ENCODE results near the gene EIF4E1B. TPM values are rescaled to one million over a fixed set of nuclear protein-coding genes. Genes with fewer than 3 reads are reported as not detected.

The EIF4E1B gene
- total RNA-seq, 2 donors from 2014 or later = not detected

DNA sequence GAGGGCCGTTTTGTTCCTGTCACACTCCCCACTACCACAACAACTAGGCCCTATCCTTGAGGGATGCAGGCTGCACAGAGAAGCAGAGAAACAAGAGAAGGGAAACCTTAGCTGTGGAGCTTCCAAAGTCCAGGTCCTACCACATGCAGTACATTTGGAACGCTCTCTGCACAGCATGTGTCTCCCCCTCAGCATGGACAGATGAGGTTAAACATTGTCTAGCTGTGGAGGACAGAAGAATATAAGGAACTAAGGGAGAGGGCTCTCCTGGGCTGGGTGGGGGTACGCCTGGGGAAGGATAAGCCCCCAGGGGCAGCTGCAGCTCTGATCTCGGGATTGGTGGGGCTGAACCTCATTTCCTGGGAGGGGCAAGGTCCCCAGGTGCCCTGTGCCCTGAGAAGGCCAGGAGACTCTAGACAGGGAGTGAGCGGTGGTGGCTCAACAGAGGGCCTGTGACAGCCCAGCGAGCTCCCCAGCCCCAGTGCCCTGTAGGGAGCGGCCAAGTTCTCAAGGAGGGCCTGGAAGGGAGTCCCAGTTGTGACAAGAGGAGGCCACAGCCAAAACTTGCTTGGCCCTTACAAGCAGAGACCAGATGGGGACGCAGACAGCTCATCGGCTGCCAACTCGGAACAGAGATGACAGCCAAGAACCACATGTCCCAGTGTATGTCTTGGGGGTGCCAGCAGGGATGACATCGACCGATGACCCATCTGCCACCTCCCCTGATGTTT, 46.9 kb downstream of the EIF4E1B start:
- TF ChIP-seq, protein P1, sequence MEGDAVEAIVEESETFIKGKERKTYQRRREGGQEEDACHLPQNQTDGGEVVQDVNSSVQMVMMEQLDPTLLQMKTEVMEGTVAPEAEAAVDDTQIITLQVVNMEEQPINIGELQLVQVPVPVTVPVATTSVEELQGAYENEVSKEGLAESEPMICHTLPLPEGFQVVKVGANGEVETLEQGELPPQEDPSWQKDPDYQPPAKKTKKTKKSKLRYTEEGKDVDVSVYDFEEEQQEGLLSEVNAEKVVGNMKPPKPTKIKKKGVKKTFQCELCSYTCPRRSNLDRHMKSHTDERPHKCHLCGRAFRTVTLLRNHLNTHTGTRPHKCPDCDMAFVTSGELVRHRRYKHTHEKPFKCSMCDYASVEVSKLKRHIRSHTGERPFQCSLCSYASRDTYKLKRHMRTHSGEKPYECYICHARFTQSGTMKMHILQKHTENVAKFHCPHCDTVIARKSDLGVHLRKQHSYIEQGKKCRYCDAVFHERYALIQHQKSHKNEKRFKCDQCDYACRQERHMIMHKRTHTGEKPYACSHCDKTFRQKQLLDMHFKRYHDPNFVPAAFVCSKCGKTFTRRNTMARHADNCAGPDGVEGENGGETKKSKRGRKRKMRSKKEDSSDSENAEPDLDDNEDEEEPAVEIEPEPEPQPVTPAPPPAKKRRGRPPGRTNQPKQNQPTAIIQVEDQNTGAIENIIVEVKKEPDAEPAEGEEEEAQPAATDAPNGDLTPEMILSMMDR (IDR thresholded peaks at IDR 0.05) = no peak
- H3K9me3 ChIP-seq = no peaks in the 10 kb centered on the region
- no peak for DNase-seq (ENCODE audit: low spot score)
- no peak overlapping the region for H3K4me3 ChIP-seq
- H3K4me1 ChIP-seq = peaks cover 0 to 49% of the 10 kb centered on the region in 2 donors
- H3K36me3 ChIP-seq = no peaks in the 10 kb centered on the region
- peaks cover 0 to 10% of the 10 kb centered on the region in 2 donors for H3K27me3 ChIP-seq
- H3K27ac ChIP-seq = no peak overlapping the region

DNA sequence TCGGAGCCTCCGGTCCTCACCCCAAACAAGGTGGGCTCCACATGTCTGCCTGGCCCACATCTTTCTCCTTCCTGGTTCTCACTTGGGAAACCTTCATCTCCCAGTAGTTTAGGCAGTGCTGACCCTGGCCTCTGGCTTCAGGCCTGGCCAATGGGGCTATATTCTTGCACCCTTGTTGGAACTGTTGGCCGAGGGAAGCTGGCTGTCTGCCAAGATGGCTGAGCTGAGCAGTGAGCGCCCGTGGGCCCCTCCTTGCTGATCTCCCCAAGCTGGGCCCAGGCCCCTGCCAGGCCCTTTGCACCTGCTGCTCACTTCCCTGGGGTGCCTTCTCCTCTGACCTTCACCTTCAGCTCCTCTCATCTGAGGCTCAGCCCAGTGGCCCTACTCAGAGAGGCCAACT, 48.1 kb downstream of the EIF4E1B start:
- TF ChIP-seq, protein P1 (IDR thresholded peaks at IDR 0.05) = no peak
- no peaks in the 10 kb centered on the region for H3K9me3 ChIP-seq
- peaks cover 0 to 49% of the 10 kb centered on the region in 2 donors for H3K4me1 ChIP-seq
- no peak overlapping the region for H3K4me3 ChIP-seq
- H3K27me3 ChIP-seq = peaks cover 0 to 10% of the 10 kb centered on the region in 2 donors
- no peaks in the 10 kb centered on the region for H3K36me3 ChIP-seq
- H3K27ac ChIP-seq = no peak overlapping the region
- no peak for DNase-seq (ENCODE audit: low spot score)

DNA sequence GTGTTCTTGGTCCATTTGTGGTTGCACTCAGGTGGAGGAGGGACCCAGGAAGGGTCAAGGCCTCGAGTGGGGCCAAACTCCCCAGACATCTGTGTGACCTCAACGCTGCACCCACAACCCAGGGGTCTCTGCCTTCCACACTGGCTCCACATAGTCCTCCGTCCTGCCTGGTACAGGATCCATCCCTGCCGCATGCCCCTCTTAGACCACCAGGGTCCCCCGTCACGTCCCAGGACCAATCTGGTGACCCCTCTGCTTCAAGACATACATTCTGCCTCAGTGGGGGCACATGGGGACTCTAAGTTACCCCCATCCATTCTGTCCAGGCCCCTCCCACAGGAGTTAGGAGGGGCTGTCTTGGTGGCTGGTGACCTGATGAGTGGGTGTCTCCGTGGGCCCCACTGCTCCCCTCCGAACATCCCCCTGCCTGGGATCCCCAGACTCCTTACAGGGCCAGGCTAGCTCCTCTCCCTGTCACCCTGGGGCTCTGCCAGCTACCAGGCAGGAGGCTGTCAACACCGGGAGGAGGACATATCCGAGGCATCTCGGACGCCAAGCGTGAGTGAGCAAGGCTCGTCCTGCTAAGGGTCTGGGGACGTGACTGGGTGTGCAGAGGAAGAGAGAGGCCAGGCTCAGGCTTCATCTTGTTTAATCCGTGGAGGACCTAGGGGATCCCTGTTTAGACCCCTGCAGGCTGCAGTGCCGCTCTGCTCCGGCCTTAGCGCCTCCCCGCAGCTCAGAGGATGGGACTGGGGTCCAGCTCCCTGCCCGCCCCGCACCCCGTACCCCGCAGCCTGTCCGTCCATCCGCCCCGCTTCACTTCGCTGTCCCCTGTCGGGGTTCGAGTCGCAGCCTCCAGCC, 49.1 kb downstream of the EIF4E1B start:
- TF ChIP-seq, protein P1 (IDR thresholded peaks at IDR 0.05) = no peak
- no peak for DNase-seq (ENCODE audit: low spot score)
- Histone ChIP-seq H3K9me3 (peaks cover 0 to 1% of the 10 kb centered on the region in 2 donors), H3K27me3 (peaks cover 0 to 10% of the 10 kb centered on the region in 2 donors), H3K36me3 (no peaks in the 10 kb centered on the region), H3K4me1 (peaks cover 0 to 49% of the 10 kb centered on the region in 2 donors), H3K4me3 (peak overlapping the region in 1 of 2 donors; percentile 24), H3K27ac (no peak overlapping the region)

- peak overlapping the region in 1 of 2 donors; percentile 24 for H3K4me3 ChIP-seq
- H3K4me1 ChIP-seq = peaks cover 0 to 49% of the 10 kb centered on the region in 2 donors
- H3K36me3 ChIP-seq = no peaks in the 10 kb centered on the region
Measured at GRCh38 chr5:176680226-176680563, 49.7 kb downstream of the EIF4E1B start.

DNA sequence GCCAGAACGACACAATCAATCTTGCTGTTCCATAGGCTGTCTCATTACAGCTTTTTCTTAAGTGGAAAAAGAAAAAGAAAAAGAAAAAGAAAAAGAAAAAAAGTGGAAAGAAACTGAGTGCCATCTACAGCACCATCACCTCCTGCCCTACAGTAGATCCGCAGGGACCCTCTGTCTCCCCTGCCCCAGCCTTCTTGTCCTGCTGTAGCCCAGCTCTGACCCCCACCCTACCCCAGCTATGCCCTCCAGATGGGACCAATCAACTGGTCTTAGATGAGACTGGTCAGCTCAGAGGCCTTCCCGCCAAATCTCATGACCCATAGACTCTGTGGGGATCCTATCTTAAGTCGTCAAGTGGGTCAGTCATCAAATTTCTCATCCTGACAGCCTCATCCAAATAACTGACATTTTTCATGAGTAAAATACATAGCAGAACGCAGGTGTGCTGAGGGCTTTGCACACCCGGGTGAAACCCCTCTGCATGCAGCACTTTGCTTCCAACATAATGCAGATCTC, 51.6 kb downstream of the EIF4E1B start:
- H3K4me1 ChIP-seq = peaks cover 0 to 33% of the 10 kb centered on the region in 2 donors
- no peak overlapping the region for H3K4me3 ChIP-seq
- TF ChIP-seq, protein P1 (IDR thresholded peaks at IDR 0.05) = no peak
- no peaks in the 10 kb centered on the region for H3K36me3 ChIP-seq
- peaks cover 0 to 10% of the 10 kb centered on the region in 2 donors for H3K27me3 ChIP-seq
- no peak overlapping the region for H3K27ac ChIP-seq
- no peak for DNase-seq (ENCODE audit: low spot score)
- H3K9me3 ChIP-seq = peaks cover 0 to 8% of the 10 kb centered on the region in 2 donors

More at GRCh38 chr5:176680226-176680563, 49.7 kb downstream of the EIF4E1B start:
- TF ChIP-seq, protein P1 (IDR thresholded peaks at IDR 0.05) = no peak
- Histone ChIP-seq H3K27me3 (peaks cover 0 to 10% of the 10 kb centered on the region in 2 donors), H3K9me3 (peaks cover 0 to 7% of the 10 kb centered on the region in 2 donors), H3K27ac (no peak overlapping the region)
- no peak for DNase-seq (ENCODE audit: low spot score)

Measured in right atrium auricular region (tissue), 2 donors.